SK-N-SH (cell line): ENCODE results near the gene AP3S2. TPM values are rescaled to one million over a fixed set of nuclear protein-coding genes. Genes with fewer than 3 reads are reported as not detected.

Experiments used
- CTCF ChIA-PET: fragments of 300-600, 350-600 bp; formaldehyde crosslinking; extraction: SDS; loops from one replicate; lab custom pipeline; 2021; lab: Yijun Ruan, JAX
- POLR2A ChIA-PET: fragments of 350-600 bp; sonication (Branson Sonifier 250); formaldehyde crosslinking; extraction: SDS; loops from one replicate; lab custom pipeline; 2020; ENCODE audit warnings: antibody characterized with exemption, inconsistent platforms; lab: Yijun Ruan, JAX
- DNase-seq: peaks from one replicate; pipeline ENCODE4 v3.0.0; 2012
- H2AFZ ChIP-seq: fragments of 200-600 bp; sonication (generic); 2 replicates; pipeline ENCODE4 v1.8.1; 2016; ENCODE audit warnings: antibody characterized with exemption, mild to moderate bottlenecking, low read depth
- H3F3A ChIP-seq: fragments of 200-600 bp; sonication (generic); replicated peaks from 2 replicates; pipeline ENCODE3; 2016; ENCODE audit warnings: antibody characterized with exemption, mild to moderate bottlenecking; ENCODE audit not compliant: insufficient read depth
- H3K27ac ChIP-seq, 2 experiments: fragments of 200-500 bp in 1 of 2; fragments of 200-600 bp in 1 of 2; sonication (Bioruptor generic) in 1 of 2; sonication (generic), shearing (Covaris generic) in 1 of 2; 2 replicates each; pipeline versions ENCODE4 v1.5.1 to v1.6.1; 2014 to 2016; ENCODE audit warnings: low read depth in 2 of 2, inconsistent platforms in 1 of 2, low read length in 1 of 2, mild to moderate bottlenecking in 1 of 2, mixed read lengths in 1 of 2
- H3K27me3 ChIP-seq: fragments of 200-600 bp; sonication (generic), shearing (Covaris generic); 2 replicates; pipeline ENCODE4 v1.6.1; 2016; ENCODE audit warnings: mixed run types; ENCODE audit not compliant: insufficient read depth
- H3K36me3 ChIP-seq, 2 experiments: fragments of 200-500 bp in 1 of 2; fragments of 200-600 bp in 1 of 2; sonication (Bioruptor generic) in 1 of 2; sonication (generic) in 1 of 2; replicated peaks in 1 of 2; 2 replicates each; pipeline versions ENCODE3 to v1.5.1; 2014 to 2016; ENCODE audit warnings: low read length in 1 of 2, mild to moderate bottlenecking in 1 of 2; ENCODE audit not compliant: insufficient read depth in 2 of 2, control insufficient read depth in 1 of 2
- H3K4me1 ChIP-seq, 2 experiments: fragments of 200-500 bp in 1 of 2; fragments of 200-600 bp in 1 of 2; sonication (Bioruptor generic) in 1 of 2; sonication (generic), shearing (Covaris generic) in 1 of 2; 2 replicates each; pipeline versions ENCODE4 v1.5.1 to v1.6.1; 2014 to 2016; ENCODE audit warnings: low read depth in 1 of 2, low read length in 1 of 2, mixed run types in 1 of 2; ENCODE audit not compliant: insufficient read depth in 2 of 2, control insufficient read depth in 1 of 2
- H3K4me2 ChIP-seq: fragments of 200-600 bp; sonication (generic), shearing (Covaris generic); 2 replicates; pipeline ENCODE4 v1.6.1; 2017; ENCODE audit warnings: mixed run types
- H3K4me3 ChIP-seq, 2 experiments: fragments of 200-500 bp in 1 of 2; fragments of 200-600 bp in 1 of 2; sonication (Bioruptor generic) in 1 of 2; sonication (generic), shearing (Covaris generic) in 1 of 2; 2 replicates each; pipeline versions ENCODE4 v1.5.1 to v1.8.1; 2014 to 2016; ENCODE audit warnings: low read depth in 2 of 2, inconsistent platforms in 1 of 2, low read length in 1 of 2, mild to moderate bottlenecking in 1 of 2, mixed read lengths in 1 of 2, moderate library complexity in 1 of 2
- H3K79me2 ChIP-seq: fragments of 200-600 bp; sonication (generic); 2 replicates; pipeline ENCODE4 v1.8.1; 2017; ENCODE audit warnings: mild to moderate bottlenecking; ENCODE audit not compliant: insufficient read depth
- H3K9ac ChIP-seq: fragments of 200-600 bp; sonication (generic); 2 replicates; pipeline ENCODE4 v1.6.1; 2017; ENCODE audit warnings: mixed run types
- H3K9me2 ChIP-seq: fragments of 200-600 bp; sonication (generic); 2 replicates; pipeline ENCODE4 v1.6.1; 2017; ENCODE audit warnings: mixed run types
- H3K9me3 ChIP-seq: fragments of 200-600 bp; sonication (generic); 2 replicates; pipeline ENCODE4 v1.6.1; 2017; ENCODE audit warnings: mixed run types, mild to moderate bottlenecking, moderate library complexity
- H4K20me1 ChIP-seq: fragments of 200-600 bp; sonication (generic); 2 replicates; pipeline ENCODE4 v1.6.1; 2017; ENCODE audit warnings: mild to moderate bottlenecking, mixed run types; ENCODE audit not compliant: insufficient read depth
- CHD2 ChIP-seq: fragments of 150-350 bp; IDR thresholded peaks from 2 replicates; pipeline ENCODE4 v1.6.1; 2018; ENCODE audit warnings: low read length; ENCODE audit not compliant: partially characterized antibody
- CTCF ChIP-seq: fragments of 200-600 bp; sonication (generic); IDR thresholded peaks from 2 replicates; pipeline ENCODE4 v1.6.1; 2017; ENCODE audit warnings: antibody characterized with exemption, mild to moderate bottlenecking, moderate library complexity
- EP300 ChIP-seq, 2 experiments: IDR thresholded peaks; 2 replicates each; pipeline versions ENCODE4 v1.4.0 to v1.6.1; 2012; ENCODE audit warnings: borderline replicate concordance in 1 of 2, low read depth in 1 of 2, low read length in 1 of 2
- EZH2phosphoT487 ChIP-seq: fragments of 200-600 bp; sonication (generic); IDR thresholded peaks from 2 replicates; pipeline ENCODE4 v1.6.1; 2017; ENCODE audit warnings: low read depth, mixed run types, mild to moderate bottlenecking, antibody characterized with exemption, moderate library complexity, borderline replicate concordance
- FOXJ3 ChIP-seq: sonication (generic); formaldehyde crosslinking; IDR thresholded peaks from 2 replicates; pipeline ENCODE4 v1.5.1; 2020; ENCODE audit warnings: mild to moderate bottlenecking, missing genetic modification reagents
- GATA2 ChIP-seq: sonication (generic); formaldehyde crosslinking; IDR thresholded peaks from 2 replicates; pipeline ENCODE4 v1.5.0; 2020; ENCODE audit warnings: mild to moderate bottlenecking, missing genetic modification reagents
- IRF3 ChIP-seq: fragments of 150-350 bp; IDR thresholded peaks from 2 replicates; pipeline ENCODE4 v1.6.1; 2016; ENCODE audit warnings: mild to moderate bottlenecking, low read depth, low read length
- JUND ChIP-seq: IDR thresholded peaks from 2 replicates; pipeline ENCODE4 v1.4.0; 2012
- NFIC ChIP-seq: IDR thresholded peaks from 2 replicates; pipeline ENCODE4 v1.4.0; 2012; ENCODE audit warnings: borderline replicate concordance
- POLR2AphosphoS5 ChIP-seq: IDR thresholded peaks from 2 replicates; pipeline ENCODE4 v1.6.1; 2012; ENCODE audit warnings: low read depth, low read length
- RCOR1 ChIP-seq: fragments of 150-350 bp; IDR thresholded peaks from 2 replicates; pipeline ENCODE4 v1.6.1; 2017; ENCODE audit warnings: antibody characterized with exemption, low read length
- REST ChIP-seq: IDR thresholded peaks from 2 replicates; pipeline ENCODE4 v1.6.1; 2012; ENCODE audit warnings: mild to moderate bottlenecking, low read depth, low read length, moderate library complexity
- RFX5 ChIP-seq: IDR thresholded peaks from 2 replicates; pipeline ENCODE4 v1.6.1; 2012; ENCODE audit warnings: mild to moderate bottlenecking, improper control_type of control experiment, low read length
- RXRA ChIP-seq: IDR thresholded peaks from 2 replicates; pipeline ENCODE4 v1.4.0; 2012; ENCODE audit warnings: low read depth, mild to moderate bottlenecking, borderline replicate concordance
- ZBTB33 ChIP-seq: IDR thresholded peaks from 2 replicates; pipeline ENCODE4 v1.4.0; 2012; ENCODE audit warnings: low read depth, borderline replicate concordance
- WGBS: methylation state at CpG from one replicate; pipeline ENCODE4 v1.1.6; 2017; ENCODE audit warnings: low lambda C conversion rate; 5-methylcytosine and 5-hydroxymethylcytosine counted together
- polyA plus RNA-seq, 3 experiments: library from polyadenylated mRNA; depleted of rRNA; stranded (reverse); fragments of >200 nt; gene quantifications; 2 replicates each; pipeline ENCODE4 v1.2.3, GENCODE V29; 2012
- TF ChIP-seq, protein P1 (sequence below): IDR thresholded peaks from 2 replicates; pipeline ENCODE4; 2012

The AP3S2 gene
- polyA plus RNA-seq, 1 of the 3 experiments (the other 2 are of a cell fraction), result 11.9 TPM

- no peaks in the 10 kb centered on the region for H3K9me2 ChIP-seq
Observed at GRCh38 chr15:89900849-89901248, 7.1 kb upstream of the AP3S2 start.

More at GRCh38 chr15:89900849-89901248, 7.1 kb upstream of the AP3S2 start:
- Histone ChIP-seq H3K27ac (no peak overlapping the region), H3F3A (peaks cover 3% of the 10 kb centered on the region), H3K9me3 (no peaks in the 10 kb centered on the region), H2AFZ (no peak overlapping the region)
- no peak for TF ChIP-seq GATA2
- TF ChIP-seq NFIC, result no peak
- TF ChIP-seq REST, result no peak
- no peak for TF ChIP-seq CHD2
- no peak for TF ChIP-seq RXRA
- no peak for TF ChIP-seq EP300 (IDR thresholded peaks at IDR 0.05; ENCODE audit: borderline replicate concordance in 1 of 2, low read depth in 1 of 2, low read length in 1 of 2)
- no peak for TF ChIP-seq CTCF
- TF ChIP-seq FOXJ3 (CRISPR knock-in tag), result no peak
- TF ChIP-seq JUND, result no peak
- TF ChIP-seq EZH2phosphoT487, result no peak
- TF ChIP-seq RCOR1, result no peak
- TF ChIP-seq RFX5, result no peak
- no peak for TF ChIP-seq ZBTB33
- TF ChIP-seq IRF3, result no peak
- no peak for TF ChIP-seq POLR2AphosphoS5
- TF ChIP-seq, protein P1, sequence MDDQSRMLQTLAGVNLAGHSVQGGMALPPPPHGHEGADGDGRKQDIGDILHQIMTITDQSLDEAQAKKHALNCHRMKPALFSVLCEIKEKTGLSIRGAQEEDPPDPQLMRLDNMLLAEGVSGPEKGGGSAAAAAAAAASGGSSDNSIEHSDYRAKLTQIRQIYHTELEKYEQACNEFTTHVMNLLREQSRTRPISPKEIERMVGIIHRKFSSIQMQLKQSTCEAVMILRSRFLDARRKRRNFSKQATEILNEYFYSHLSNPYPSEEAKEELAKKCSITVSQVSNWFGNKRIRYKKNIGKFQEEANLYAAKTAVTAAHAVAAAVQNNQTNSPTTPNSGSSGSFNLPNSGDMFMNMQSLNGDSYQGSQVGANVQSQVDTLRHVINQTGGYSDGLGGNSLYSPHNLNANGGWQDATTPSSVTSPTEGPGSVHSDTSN, result no peak
- TF ChIP-seq, all 33 proteins: peak for 0
- Histone ChIP-seq H3K79me2 (no peaks in the 10 kb centered on the region), H3K27me3 (no peaks in the 10 kb centered on the region), H3K4me1 (no peaks in the 10 kb centered on the region), H4K20me1 (no peaks in the 10 kb centered on the region), H3K9ac (no peak overlapping the region), H3K4me3 (no peak overlapping the region), H3K36me3 (peaks cover 0 to 9% of the 10 kb centered on the region in 2 experiments), H3K4me2 (no peak overlapping the region)
- POLR2A ChIA-PET, result no interaction called here
- DNase-seq, result no peak
- WGBS, result 97% methylated on average over 6 of the region's 6 CpGs
- CTCF ChIA-PET, result interaction anchor here (3.0 kb wide), 1 partner anchor 71 kb away, joined by 13 read pairs; no protein-coding TSS in a partner anchor
